ENCODE measurements around the gene MGAT4A.

GRCh38 chr2:98632351-98632750 lies 98.6 kb downstream of the MGAT4A start:
- TF ChIP-seq EP300 (IDR thresholded peaks at IDR 0.05) (no peak), RAD21 (conservative IDR thresholded peaks at IDR 0.05 in 1 of 2, IDR thresholded peaks at IDR 0.05 in 1 of 2) (no peak), CTCF (IDR thresholded peaks at IDR 0.05) (no peak), POLR2AphosphoS2 (conservative IDR thresholded peaks at IDR 0.05; ENCODE audit: low read length) (no peak), POLR2A (IDR thresholded peaks at IDR 0.05; ENCODE audit: low read length) (no peak), CHD4 (IDR thresholded peaks at IDR 0.05; ENCODE audit: borderline replicate concordance) (no peak), MAX (IDR thresholded peaks at IDR 0.05) (no peak), HOXA7 (CRISPR knock-in tag; IDR thresholded peaks at IDR 0.05) (no peak), NR3C1 (IDR thresholded peaks at IDR 0.05) (no peak), JUN (IDR thresholded peaks at IDR 0.05) (no peak), ELK1 (IDR thresholded peaks at IDR 0.05; ENCODE audit: low read depth, low read length) (no peak), MYC (IDR thresholded peaks at IDR 0.05; ENCODE audit: borderline replicate concordance, low read length) (no peak)

Data from A549 (cell line).